Skeletal muscle tissue (tissue), 4 donors: ENCODE results near the gene MLXIPL. TPM values are rescaled to one million over a fixed set of nuclear protein-coding genes. Genes with fewer than 3 reads are reported as not detected.
"Not testable (repeated sequence)": the region's sequence is repeated elsewhere in the genome, so short reads cannot be mapped to it uniquely, and the experiment has no call there.

Experiments used
- H3K27ac ChIP-seq: one replicate; pipeline ENCODE4 v1.7.0; 2013; ENCODE audit warnings: mild to moderate bottlenecking, low read depth, low read length, inconsistent platforms
- H3K27me3 ChIP-seq, 3 donors: one replicate each; pipeline ENCODE4 v1.7.0; 2013; ENCODE audit warnings: low read length in 3 of 3; ENCODE audit not compliant: control insufficient read depth in 3 of 3, insufficient read depth in 3 of 3
- H3K36me3 ChIP-seq, 3 donors: one replicate each; pipeline ENCODE4 v1.7.0; 2013; ENCODE audit warnings: low read length in 3 of 3; ENCODE audit not compliant: control insufficient read depth in 3 of 3, insufficient read depth in 3 of 3
- H3K4me1 ChIP-seq, 3 donors: one replicate each; pipeline ENCODE4 v1.7.0; 2013; ENCODE audit warnings: low read length in 3 of 3, mild to moderate bottlenecking in 3 of 3; ENCODE audit not compliant: control insufficient read depth in 3 of 3, insufficient read depth in 3 of 3
- H3K4me3 ChIP-seq, 3 donors: one replicate each; pipeline ENCODE4 v1.7.0; 2013; ENCODE audit warnings: low read length in 3 of 3
- H3K9ac ChIP-seq, 3 donors: one replicate each; pipeline ENCODE4 v1.7.0; 2013; ENCODE audit warnings: low read length in 3 of 3, mild to moderate bottlenecking in 3 of 3, moderate library complexity in 2 of 3, low read depth in 1 of 3
- H3K9me3 ChIP-seq, 3 donors: one replicate each; pipeline ENCODE4 v1.7.0; 2013; ENCODE audit warnings: low read length in 3 of 3; ENCODE audit not compliant: control insufficient read depth in 3 of 3
- total RNA-seq: library from RNA; depleted of rRNA; stranded (reverse); fragments of >200 nt; gene quantifications from one replicate; pipeline ENCODE4 v1.2.3, GENCODE V29; 2014
- donor health status: Osteomylitis.

MLXIPL gene
- total RNA-seq, 1 donor from 2014 or later, result 1.6 TPM

GRCh38 chr7:73617520-73617919 lies 6.8 kb downstream of the MLXIPL start:
- H3K9ac ChIP-seq, H3K4me3 ChIP-seq, H3K9me3 ChIP-seq, H3K27ac ChIP-seq, H3K27me3 ChIP-seq: not testable (repeated sequence)
- H3K36me3 ChIP-seq, result peaks cover 0 to 16% (median 0%) of the 10 kb centered on the region in 3 donors
- peaks cover 7 to 23% (median 13%) of the 10 kb centered on the region in 3 donors for H3K4me1 ChIP-seq

GRCh38 chr7:73615886-73616285 lies 8.4 kb downstream of the MLXIPL start:
- Histone ChIP-seq H3K27ac (no peak overlapping the region), H3K36me3 (peaks cover 0 to 16% (median 0%) of the 10 kb centered on the region in 3 donors), H3K4me3 (no peak overlapping the region), H3K9me3 (no peaks in the 10 kb centered on the region), H3K9ac (no peak overlapping the region), H3K27me3 (no peaks in the 10 kb centered on the region), H3K4me1 (peaks cover 12 to 27% (median 19%) of the 10 kb centered on the region in 3 donors)

GRCh38 chr7:73614937-73615336 lies 9.4 kb downstream of the MLXIPL start:
- Histone ChIP-seq H3K36me3 (peaks cover 0 to 16% (median 0%) of the 10 kb centered on the region in 3 donors), H3K4me1 (peaks cover 19 to 37% (median 21%) of the 10 kb centered on the region in 3 donors)
- not testable (repeated sequence) for H3K9me3 ChIP-seq, H3K27me3 ChIP-seq, H3K27ac ChIP-seq, H3K9ac ChIP-seq, H3K4me3 ChIP-seq

- no peak overlapping the region for H3K27ac ChIP-seq
- peaks cover 0 to 16% (median 0%) of the 10 kb centered on the region in 3 donors for H3K36me3 ChIP-seq
- no peaks in the 10 kb centered on the region for H3K27me3 ChIP-seq
- H3K9me3 ChIP-seq, result no peaks in the 10 kb centered on the region
- peaks cover 19 to 42% (median 21%) of the 10 kb centered on the region in 3 donors for H3K4me1 ChIP-seq
- H3K4me3 ChIP-seq, result no peak overlapping the region
- H3K9ac ChIP-seq, result peak overlapping the region in 1 of 3 donors; percentile 16
Observed at GRCh38 chr7:73613954-73614735, 10.2 kb downstream of the MLXIPL start.

- Histone ChIP-seq H3K27ac (no peak overlapping the region), H3K4me1 (peaks cover 19 to 42% (median 21%) of the 10 kb centered on the region in 3 donors), H3K36me3 (peaks cover 0 to 16% (median 0%) of the 10 kb centered on the region in 3 donors), H3K9me3 (no peaks in the 10 kb centered on the region), H3K27me3 (no peaks in the 10 kb centered on the region), H3K9ac (peak overlapping the region in 1 of 3 donors; percentile 50), H3K4me3 (no peak overlapping the region)
Observed at GRCh38 chr7:73612598-73613269, 11.6 kb downstream of the MLXIPL start.

- H3K27ac ChIP-seq, result no peak overlapping the region
- H3K4me3 ChIP-seq, result no peak overlapping the region
- H3K36me3 ChIP-seq, result peaks cover 0 to 14% (median 0%) of the 10 kb centered on the region in 3 donors
- peak overlapping the region in 1 of 3 donors; percentile 68 for H3K9ac ChIP-seq
- peaks cover 0 to under 1% (median 0%) of the 10 kb centered on the region in 3 donors for H3K27me3 ChIP-seq
- peaks cover 19 to 42% (median 25%) of the 10 kb centered on the region in 3 donors for H3K4me1 ChIP-seq
- H3K9me3 ChIP-seq, result no peaks in the 10 kb centered on the region
Observed at GRCh38 chr7:73611017-73611555, 13.2 kb downstream of the MLXIPL start.

- Histone ChIP-seq H3K36me3 (peaks cover 0 to 6% (median 0%) of the 10 kb centered on the region in 3 donors), H3K4me1 (peaks cover 19 to 42% (median 25%) of the 10 kb centered on the region in 3 donors), H3K9ac (peak overlapping the region in 1 of 3 donors; percentile 68), H3K4me3 (no peak overlapping the region), H3K27me3 (peaks cover 0 to 3% (median 0%) of the 10 kb centered on the region in 3 donors), H3K27ac (no peak overlapping the region), H3K9me3 (no peaks in the 10 kb centered on the region)
Observed at GRCh38 chr7:73610105-73610504, 14.2 kb downstream of the MLXIPL start.

GRCh38 chr7:73607692-73607983 lies 16.7 kb downstream of the MLXIPL start:
- H3K27ac ChIP-seq, H3K27me3 ChIP-seq, H3K4me3 ChIP-seq, H3K36me3 ChIP-seq, H3K9ac ChIP-seq, H3K9me3 ChIP-seq: not testable (repeated sequence)
- H3K4me1 ChIP-seq, result peaks cover 9 to 26% (median 23%) of the 10 kb centered on the region in 3 donors

GRCh38 chr7:73606801-73607691 lies 17.3 kb downstream of the MLXIPL start:
- Histone ChIP-seq H3K9me3 (no peaks in the 10 kb centered on the region), H3K4me3 (no peak overlapping the region), H3K36me3 (no peaks in the 10 kb centered on the region), H3K27ac (no peak overlapping the region), H3K27me3 (peaks cover 0 to 5% (median 5%) of the 10 kb centered on the region in 3 donors), H3K4me1 (peaks cover 6 to 24% (median 23%) of the 10 kb centered on the region in 3 donors), H3K9ac (no peak overlapping the region)
